WTC11 (cell line): ENCODE data around the gene G0S2. TPM values are rescaled to one million over a fixed set of nuclear protein-coding genes. Genes with fewer than 3 reads are reported as not detected.

Experiments
- ATAC-seq: fragments of 200-7000 bp; cut with Tn5 transposase; 2 replicates; pipeline ENCODE4 v1.10.0; 2021; ENCODE audit warnings: mild to moderate bottlenecking, moderate library complexity
- CTCF ChIA-PET: fragments of 300-600 bp; sonication (Branson Sonifier 250); formaldehyde crosslinking; loops from one replicate; lab custom pipeline; 2021; ENCODE audit warnings: antibody characterized with exemption; lab: Charles Lee
- POLR2A ChIA-PET: fragments of 350-600 bp; sonication (Branson Sonifier 250); formaldehyde crosslinking; loops from one replicate; lab custom pipeline; 2021; ENCODE audit warnings: antibody characterized with exemption; lab: Charles Lee
- DNase-seq: peaks from one replicate; pipeline ENCODE4 v3.0.0; 2021; ENCODE audit warnings: low spot score
- H3K27ac Mint-ChIP-seq: 2 replicates; pipeline ENCODE4 v1.8.0; 2021; ENCODE audit warnings: mixed read lengths
- H3K27me3 Mint-ChIP-seq: 2 replicates; pipeline ENCODE4 v1.8.0; 2021; ENCODE audit warnings: low read depth, mild to moderate bottlenecking, moderate library complexity, mixed read lengths
- H3K36me3 Mint-ChIP-seq: 2 replicates; pipeline ENCODE4 v1.8.0; 2021; ENCODE audit warnings: mixed read lengths
- H3K4me1 Mint-ChIP-seq: 2 replicates; pipeline ENCODE4 v1.8.0; 2022; ENCODE audit warnings: mixed read lengths
- H3K4me3 Mint-ChIP-seq: 2 replicates; pipeline ENCODE4 v1.8.0; 2021; ENCODE audit warnings: mild to moderate bottlenecking, moderate library complexity, mixed read lengths
- H3K9me3 Mint-ChIP-seq: 2 replicates; pipeline ENCODE4 v1.8.0; 2021; ENCODE audit warnings: mixed read lengths
- ETV6 ChIP-seq: sonication (generic); formaldehyde crosslinking; IDR thresholded peaks from 2 replicates; pipeline ENCODE4 v1.8.1; 2022; ENCODE audit warnings: mild to moderate bottlenecking, missing genetic modification reagents
- IRF2 ChIP-seq: sonication (generic); formaldehyde crosslinking; IDR thresholded peaks from 2 replicates; pipeline ENCODE4 v1.8.0; 2022; ENCODE audit warnings: low read depth, missing genetic modification reagents, borderline replicate concordance
- KAT7 ChIP-seq: sonication (generic); formaldehyde crosslinking; IDR thresholded peaks from 2 replicates; pipeline ENCODE4 v1.8.1; 2023; ENCODE audit warnings: missing genetic modification reagents, mild to moderate bottlenecking, borderline replicate concordance
- NFATC4 ChIP-seq: fragments of 250-450 bp; sonication (Bioruptor Pico); IDR thresholded peaks from 2 replicates; pipeline ENCODE4 v1.9.0; 2021; ENCODE audit warnings: mild to moderate bottlenecking
- NFYB ChIP-seq: sonication (generic); formaldehyde crosslinking; conservative IDR thresholded peaks from 2 replicates; pipeline ENCODE4 v1.8.0; 2022; ENCODE audit warnings: low read depth, missing genetic modification reagents
- SMAD4 ChIP-seq: sonication (generic); formaldehyde crosslinking; IDR thresholded peaks from 2 replicates; pipeline ENCODE4 v1.8.0; 2022; ENCODE audit warnings: mild to moderate bottlenecking, missing genetic modification reagents
- SOX15 ChIP-seq: fragments of 250-450 bp; sonication (Bioruptor Pico); IDR thresholded peaks from 2 replicates; pipeline ENCODE4 v1.9.0; 2021; ENCODE audit warnings: mild to moderate bottlenecking
- TP53 ChIP-seq: sonication (generic); formaldehyde crosslinking; IDR thresholded peaks from 2 replicates; pipeline ENCODE4 v1.8.1; 2023; ENCODE audit warnings: mild to moderate bottlenecking, missing genetic modification reagents
- ZNF121 ChIP-seq: sonication (generic); formaldehyde crosslinking; IDR thresholded peaks from 2 replicates; pipeline ENCODE4 v1.8.0; 2023; ENCODE audit warnings: missing genetic modification reagents
- ZNF232 ChIP-seq: sonication (generic); formaldehyde crosslinking; IDR thresholded peaks from 2 replicates; pipeline ENCODE4 v1.8.0; 2022; ENCODE audit warnings: mild to moderate bottlenecking, missing genetic modification reagents
- ZNF263 ChIP-seq: sonication (generic); formaldehyde crosslinking; IDR thresholded peaks from 2 replicates; pipeline ENCODE4 v1.8.1; 2022; ENCODE audit warnings: low read depth, mild to moderate bottlenecking, moderate library complexity, missing genetic modification reagents
- total RNA-seq: library from RNA; stranded (reverse); gene quantifications from 3 replicates; pipeline ENCODE4 v1.2.3, GENCODE V29; 2021
- TF ChIP-seq, protein P1 (sequence below): sonication (generic); formaldehyde crosslinking; IDR thresholded peaks from 2 replicates; pipeline ENCODE4 v1.8.0; 2023; ENCODE audit warnings: mild to moderate bottlenecking, missing genetic modification reagents
- TF ChIP-seq, protein P2 (sequence below): fragments of 250-450 bp; sonication (Bioruptor Pico); IDR thresholded peaks from 2 replicates; pipeline ENCODE4 v2.1.2; 2022; ENCODE audit warnings: mild to moderate bottlenecking, moderate library complexity
- TF ChIP-seq, protein P3 (sequence below): fragments of 200-600 bp; IDR thresholded peaks from 2 replicates; pipeline ENCODE4 v1.8.0; 2022; ENCODE audit warnings: antibody characterized with exemption
- TF ChIP-seq, protein P4 (sequence below): sonication (generic); formaldehyde crosslinking; IDR thresholded peaks from 2 replicates; pipeline ENCODE4 v1.8.1; 2023; ENCODE audit warnings: mild to moderate bottlenecking, missing genetic modification reagents
- TF ChIP-seq, protein P5 (sequence below): sonication (generic); formaldehyde crosslinking; IDR thresholded peaks from 2 replicates; pipeline ENCODE4 v1.8.1; 2023; ENCODE audit warnings: mild to moderate bottlenecking, moderate library complexity, missing genetic modification reagents
- TF ChIP-seq, protein P6 (sequence below): fragments of 250-450 bp; sonication (Bioruptor Pico); IDR thresholded peaks from 2 replicates; pipeline ENCODE4 v1.9.0; 2021; ENCODE audit warnings: moderate library complexity, mild to moderate bottlenecking, inconsistent platforms, borderline replicate concordance
- TF ChIP-seq, protein P7 (sequence below): sonication (generic); formaldehyde crosslinking; IDR thresholded peaks from 2 replicates; pipeline ENCODE4 v1.8.0; 2022; ENCODE audit warnings: mild to moderate bottlenecking, missing genetic modification reagents

Gene G0S2
- total RNA-seq, 1 experiment from 2014 or later: 0.81 TPM

DNA sequence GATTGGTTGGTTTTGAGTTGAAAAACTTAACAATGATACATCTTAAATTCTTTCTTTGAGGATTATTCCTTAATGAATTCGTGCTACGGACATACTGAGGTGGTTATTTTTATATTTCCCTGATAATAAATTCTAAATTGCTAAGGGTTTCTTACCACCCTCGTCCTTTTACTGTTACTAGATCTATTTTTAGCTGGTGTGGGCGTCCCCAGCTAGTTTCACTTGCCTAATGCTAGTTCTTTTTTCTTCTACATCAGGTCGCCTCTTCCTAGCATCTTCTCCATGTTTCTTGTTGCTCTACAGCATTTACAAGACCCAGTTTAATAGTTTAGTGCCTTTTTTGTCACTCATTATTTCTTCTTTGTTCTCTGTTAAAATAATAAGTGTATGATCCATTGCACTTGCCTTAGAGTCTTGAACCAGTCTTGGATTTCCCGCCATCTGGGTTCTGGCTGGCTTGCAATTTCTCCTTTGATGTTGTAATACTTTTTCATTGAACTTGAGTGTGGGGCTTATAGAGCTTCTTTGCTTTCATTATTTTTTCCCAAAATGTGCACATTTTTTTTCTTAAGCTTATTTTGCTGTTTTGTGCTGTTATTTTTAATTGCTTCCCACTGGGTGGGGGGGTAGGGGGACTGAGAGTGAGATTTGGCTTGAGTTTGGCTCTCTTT is 28.8 kb downstream of the G0S2 start (continued):
- no peak for TF ChIP-seq SOX15 (CRISPR knock-in tag)

DNA sequence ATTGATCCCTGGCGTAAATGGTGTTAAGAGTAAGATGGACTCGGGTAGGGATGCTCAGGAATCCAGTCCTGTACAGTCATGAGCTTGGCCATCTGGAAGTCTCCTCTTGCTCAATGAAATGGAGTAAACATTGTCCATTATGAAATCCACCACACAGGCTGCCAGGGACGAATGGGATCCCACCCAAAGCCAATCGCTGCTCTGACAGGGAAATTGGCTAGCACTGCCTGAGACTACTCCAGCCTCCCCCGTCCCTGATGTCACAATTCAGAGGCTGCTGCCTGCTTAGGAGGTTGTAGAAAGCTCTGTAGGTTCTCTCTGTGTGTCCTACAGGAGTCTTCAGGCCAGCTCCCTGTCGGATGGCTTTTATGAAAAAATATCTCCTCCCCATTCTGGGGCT is 29.4 kb downstream of the G0S2 start, which contains the start of gene HSD11B1:
Gene HSD11B1, plus strand, starts transcription at position 263 of the 400 bp plus-strand sequence. Its CDS starts 97 bp downstream, at position 360.
- no peaks in the 10 kb centered on the region for H3K9me3 Mint-ChIP-seq
- no peaks in the 10 kb centered on the region for H3K36me3 Mint-ChIP-seq
- DNase-seq (no peak), ATAC-seq (no peak)
- no peak within 1 kb of the TSS for H3K27ac Mint-ChIP-seq
- TF ChIP-seq, protein P1, sequence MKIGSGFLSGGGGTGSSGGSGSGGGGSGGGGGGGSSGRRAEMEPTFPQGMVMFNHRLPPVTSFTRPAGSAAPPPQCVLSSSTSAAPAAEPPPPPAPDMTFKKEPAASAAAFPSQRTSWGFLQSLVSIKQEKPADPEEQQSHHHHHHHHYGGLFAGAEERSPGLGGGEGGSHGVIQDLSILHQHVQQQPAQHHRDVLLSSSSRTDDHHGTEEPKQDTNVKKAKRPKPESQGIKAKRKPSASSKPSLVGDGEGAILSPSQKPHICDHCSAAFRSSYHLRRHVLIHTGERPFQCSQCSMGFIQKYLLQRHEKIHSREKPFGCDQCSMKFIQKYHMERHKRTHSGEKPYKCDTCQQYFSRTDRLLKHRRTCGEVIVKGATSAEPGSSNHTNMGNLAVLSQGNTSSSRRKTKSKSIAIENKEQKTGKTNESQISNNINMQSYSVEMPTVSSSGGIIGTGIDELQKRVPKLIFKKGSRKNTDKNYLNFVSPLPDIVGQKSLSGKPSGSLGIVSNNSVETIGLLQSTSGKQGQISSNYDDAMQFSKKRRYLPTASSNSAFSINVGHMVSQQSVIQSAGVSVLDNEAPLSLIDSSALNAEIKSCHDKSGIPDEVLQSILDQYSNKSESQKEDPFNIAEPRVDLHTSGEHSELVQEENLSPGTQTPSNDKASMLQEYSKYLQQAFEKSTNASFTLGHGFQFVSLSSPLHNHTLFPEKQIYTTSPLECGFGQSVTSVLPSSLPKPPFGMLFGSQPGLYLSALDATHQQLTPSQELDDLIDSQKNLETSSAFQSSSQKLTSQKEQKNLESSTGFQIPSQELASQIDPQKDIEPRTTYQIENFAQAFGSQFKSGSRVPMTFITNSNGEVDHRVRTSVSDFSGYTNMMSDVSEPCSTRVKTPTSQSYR: no peak
- TF ChIP-seq TP53 (CRISPR knock-in tag) (no peak), IRF2 (CRISPR knock-in tag) (no peak), ZNF121 (no peak), ETV6 (CRISPR knock-in tag) (no peak), KAT7 (CRISPR knock-in tag) (no peak)
- TF ChIP-seq, protein P2, sequence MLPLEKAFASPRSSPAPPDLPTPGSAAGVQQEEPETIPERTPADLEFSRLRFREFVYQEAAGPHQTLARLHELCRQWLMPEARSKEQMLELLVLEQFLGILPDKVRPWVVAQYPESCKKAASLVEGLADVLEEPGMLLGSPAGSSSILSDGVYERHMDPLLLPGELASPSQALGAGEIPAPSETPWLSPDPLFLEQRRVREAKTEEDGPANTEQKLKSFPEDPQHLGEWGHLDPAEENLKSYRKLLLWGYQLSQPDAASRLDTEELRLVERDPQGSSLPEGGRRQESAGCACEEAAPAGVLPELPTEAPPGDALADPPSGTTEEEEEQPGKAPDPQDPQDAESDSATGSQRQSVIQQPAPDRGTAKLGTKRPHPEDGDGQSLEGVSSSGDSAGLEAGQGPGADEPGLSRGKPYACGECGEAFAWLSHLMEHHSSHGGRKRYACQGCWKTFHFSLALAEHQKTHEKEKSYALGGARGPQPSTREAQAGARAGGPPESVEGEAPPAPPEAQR (CRISPR knock-in tag): no peak
- TF ChIP-seq, protein P3, sequence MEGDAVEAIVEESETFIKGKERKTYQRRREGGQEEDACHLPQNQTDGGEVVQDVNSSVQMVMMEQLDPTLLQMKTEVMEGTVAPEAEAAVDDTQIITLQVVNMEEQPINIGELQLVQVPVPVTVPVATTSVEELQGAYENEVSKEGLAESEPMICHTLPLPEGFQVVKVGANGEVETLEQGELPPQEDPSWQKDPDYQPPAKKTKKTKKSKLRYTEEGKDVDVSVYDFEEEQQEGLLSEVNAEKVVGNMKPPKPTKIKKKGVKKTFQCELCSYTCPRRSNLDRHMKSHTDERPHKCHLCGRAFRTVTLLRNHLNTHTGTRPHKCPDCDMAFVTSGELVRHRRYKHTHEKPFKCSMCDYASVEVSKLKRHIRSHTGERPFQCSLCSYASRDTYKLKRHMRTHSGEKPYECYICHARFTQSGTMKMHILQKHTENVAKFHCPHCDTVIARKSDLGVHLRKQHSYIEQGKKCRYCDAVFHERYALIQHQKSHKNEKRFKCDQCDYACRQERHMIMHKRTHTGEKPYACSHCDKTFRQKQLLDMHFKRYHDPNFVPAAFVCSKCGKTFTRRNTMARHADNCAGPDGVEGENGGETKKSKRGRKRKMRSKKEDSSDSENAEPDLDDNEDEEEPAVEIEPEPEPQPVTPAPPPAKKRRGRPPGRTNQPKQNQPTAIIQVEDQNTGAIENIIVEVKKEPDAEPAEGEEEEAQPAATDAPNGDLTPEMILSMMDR: no peak
- TF ChIP-seq, protein P4, sequence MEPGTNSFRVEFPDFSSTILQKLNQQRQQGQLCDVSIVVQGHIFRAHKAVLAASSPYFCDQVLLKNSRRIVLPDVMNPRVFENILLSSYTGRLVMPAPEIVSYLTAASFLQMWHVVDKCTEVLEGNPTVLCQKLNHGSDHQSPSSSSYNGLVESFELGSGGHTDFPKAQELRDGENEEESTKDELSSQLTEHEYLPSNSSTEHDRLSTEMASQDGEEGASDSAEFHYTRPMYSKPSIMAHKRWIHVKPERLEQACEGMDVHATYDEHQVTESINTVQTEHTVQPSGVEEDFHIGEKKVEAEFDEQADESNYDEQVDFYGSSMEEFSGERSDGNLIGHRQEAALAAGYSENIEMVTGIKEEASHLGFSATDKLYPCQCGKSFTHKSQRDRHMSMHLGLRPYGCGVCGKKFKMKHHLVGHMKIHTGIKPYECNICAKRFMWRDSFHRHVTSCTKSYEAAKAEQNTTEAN: no peak
- TF ChIP-seq, protein P5, sequence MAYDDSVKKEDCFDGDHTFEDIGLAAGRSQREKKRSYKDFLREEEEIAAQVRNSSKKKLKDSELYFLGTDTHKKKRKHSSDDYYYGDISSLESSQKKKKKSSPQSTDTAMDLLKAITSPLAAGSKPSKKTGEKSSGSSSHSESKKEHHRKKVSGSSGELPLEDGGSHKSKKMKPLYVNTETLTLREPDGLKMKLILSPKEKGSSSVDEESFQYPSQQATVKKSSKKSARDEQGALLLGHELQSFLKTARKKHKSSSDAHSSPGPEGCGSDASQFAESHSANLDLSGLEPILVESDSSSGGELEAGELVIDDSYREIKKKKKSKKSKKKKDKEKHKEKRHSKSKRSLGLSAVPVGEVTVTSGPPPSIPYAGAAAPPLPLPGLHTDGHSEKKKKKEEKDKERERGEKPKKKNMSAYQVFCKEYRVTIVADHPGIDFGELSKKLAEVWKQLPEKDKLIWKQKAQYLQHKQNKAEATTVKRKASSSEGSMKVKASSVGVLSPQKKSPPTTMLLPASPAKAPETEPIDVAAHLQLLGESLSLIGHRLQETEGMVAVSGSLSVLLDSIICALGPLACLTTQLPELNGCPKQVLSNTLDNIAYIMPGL (CRISPR knock-in tag): no peak
- H3K4me1 Mint-ChIP-seq: peaks cover 9% of the 10 kb centered on the region
- ChIA-PET CTCF (interaction anchor here (0.6 to 1.1 kb wide), 2 partner anchors 165 to 191 kb away, joined by 3 read pairs; no protein-coding TSS in a partner anchor), POLR2A (no interaction called here)
- H3K4me3 Mint-ChIP-seq: no peak within 1 kb of the TSS
- no peaks in the 10 kb centered on the region; the same call in 1 of the 2 replicates for H3K27me3 Mint-ChIP-seq

DNA sequence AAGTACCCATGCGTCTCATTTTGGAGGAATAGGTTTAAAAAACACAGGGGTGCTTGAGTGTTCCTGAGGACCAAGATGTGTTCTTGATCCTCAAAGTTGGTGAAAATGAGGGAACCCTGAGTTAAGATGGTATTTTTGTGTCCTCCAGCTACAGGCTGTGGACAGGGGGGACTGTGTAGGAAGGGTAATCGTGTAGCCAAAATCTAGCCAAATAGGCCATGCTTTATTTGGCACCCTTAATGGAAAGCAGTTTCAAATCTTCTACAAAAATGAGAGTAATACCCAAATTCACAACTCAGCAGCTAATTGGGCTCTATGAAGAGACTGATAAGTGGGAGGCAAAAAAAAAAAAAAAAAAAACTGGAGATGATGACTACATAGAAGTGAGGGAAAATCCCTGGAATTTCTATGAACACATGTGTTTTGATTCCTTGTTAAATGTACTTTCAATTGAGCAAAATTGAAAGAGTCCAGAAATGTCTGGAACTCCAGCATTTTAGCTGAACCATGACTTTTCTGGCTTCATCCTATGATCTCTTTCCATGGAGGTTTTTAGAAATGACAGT is 29.9 kb downstream of the G0S2 start:
- DNase-seq: no peak
- Mint-ChIP-seq H3K4me3 (no peak overlapping the region), H3K36me3 (no peaks in the 10 kb centered on the region), H3K9me3 (no peaks in the 10 kb centered on the region), H3K27me3 (no peaks in the 10 kb centered on the region; the same call in 1 of the 2 replicates), H3K4me1 (peaks cover 9% of the 10 kb centered on the region), H3K27ac (no peak overlapping the region)
- ATAC-seq: no peak
- POLR2A ChIA-PET: no interaction called here
- CTCF ChIA-PET: interaction anchor here (0.6 to 1.1 kb wide), 2 partner anchors 166 to 191 kb away, joined by 3 read pairs; no protein-coding TSS in a partner anchor
- TF ChIP-seq, protein P5 (CRISPR knock-in tag): no peak
- TF ChIP-seq, protein P6, sequence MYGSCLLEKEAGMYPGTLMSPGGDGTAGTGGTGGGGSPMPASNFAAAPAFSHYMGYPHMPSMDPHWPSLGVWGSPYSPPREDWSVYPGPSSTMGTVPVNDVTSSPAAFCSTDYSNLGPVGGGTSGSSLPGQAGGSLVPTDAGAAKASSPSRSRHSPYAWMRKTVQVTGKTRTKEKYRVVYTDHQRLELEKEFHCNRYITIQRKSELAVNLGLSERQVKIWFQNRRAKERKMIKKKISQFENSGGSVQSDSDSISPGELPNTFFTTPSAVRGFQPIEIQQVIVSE: no peak
- TF ChIP-seq NFYB (CRISPR knock-in tag) (no peak), ZNF232 (no peak), SMAD4 (CRISPR knock-in tag) (no peak), NFATC4 (CRISPR knock-in tag) (no peak), ZNF263 (no peak)
- TF ChIP-seq, protein P4: no peak
- TF ChIP-seq, protein P7, sequence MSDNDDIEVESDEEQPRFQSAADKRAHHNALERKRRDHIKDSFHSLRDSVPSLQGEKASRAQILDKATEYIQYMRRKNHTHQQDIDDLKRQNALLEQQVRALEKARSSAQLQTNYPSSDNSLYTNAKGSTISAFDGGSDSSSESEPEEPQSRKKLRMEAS (CRISPR knock-in tag): no peak
